Parathyroid adenoma (tissue), 2 donors: ENCODE results near the gene PCNX2.

ENCODE experiments used
- H2AFZ ChIP-seq: fragments of 300-600 bp; sonication (generic); one replicate; pipeline ENCODE4 v1.7.0; 2017; ENCODE audit warnings: antibody characterized with exemption, mild to moderate bottlenecking
- H3K27ac ChIP-seq: fragments of 300-600 bp; sonication (generic); one replicate; pipeline ENCODE4 v1.7.0; 2017
- H3K27me3 ChIP-seq: fragments of 300-600 bp; sonication (generic); one replicate; pipeline ENCODE4 v1.7.0; 2017; ENCODE audit warnings: low read length; ENCODE audit not compliant: control insufficient read depth, insufficient read depth
- H3K36me3 ChIP-seq: fragments of 300-600 bp; sonication (generic); one replicate; pipeline ENCODE4 v1.7.0; 2017; ENCODE audit warnings: low read length; ENCODE audit not compliant: control insufficient read depth, insufficient read depth
- H3K4me1 ChIP-seq: fragments of 300-600 bp; sonication (generic); one replicate; pipeline ENCODE4 v1.7.0; 2017; ENCODE audit warnings: control low read depth
- H3K4me2 ChIP-seq: fragments of 300-600 bp; sonication (generic); one replicate; pipeline ENCODE4 v1.7.0; 2017; ENCODE audit warnings: low read length
- H3K4me3 ChIP-seq: fragments of 300-600 bp; sonication (generic); one replicate; pipeline ENCODE4 v1.7.0; 2017; ENCODE audit warnings: low read depth, low read length
- H3K79me2 ChIP-seq: fragments of 300-600 bp; sonication (generic); one replicate; pipeline ENCODE4 v1.7.0; 2017; ENCODE audit warnings: control low read depth
- H3K9ac ChIP-seq: fragments of 300-600 bp; sonication (generic); one replicate; pipeline ENCODE4 v1.7.0; 2017; ENCODE audit warnings: mild to moderate bottlenecking
- H3K9me3 ChIP-seq: fragments of 300-600 bp; sonication (generic); one replicate; pipeline ENCODE4 v1.7.0; 2017; ENCODE audit warnings: low read length; ENCODE audit not compliant: control insufficient read depth
- TF ChIP-seq, protein P1 (sequence below): fragments of 300-600 bp; sonication (generic); IDR thresholded peaks from one replicate; pipeline ENCODE4 v1.7.0; 2017; ENCODE audit warnings: antibody characterized with exemption, mild to moderate bottlenecking
- donor health status: primary hyperparathyroidism.

Gene PCNX2

DNA sequence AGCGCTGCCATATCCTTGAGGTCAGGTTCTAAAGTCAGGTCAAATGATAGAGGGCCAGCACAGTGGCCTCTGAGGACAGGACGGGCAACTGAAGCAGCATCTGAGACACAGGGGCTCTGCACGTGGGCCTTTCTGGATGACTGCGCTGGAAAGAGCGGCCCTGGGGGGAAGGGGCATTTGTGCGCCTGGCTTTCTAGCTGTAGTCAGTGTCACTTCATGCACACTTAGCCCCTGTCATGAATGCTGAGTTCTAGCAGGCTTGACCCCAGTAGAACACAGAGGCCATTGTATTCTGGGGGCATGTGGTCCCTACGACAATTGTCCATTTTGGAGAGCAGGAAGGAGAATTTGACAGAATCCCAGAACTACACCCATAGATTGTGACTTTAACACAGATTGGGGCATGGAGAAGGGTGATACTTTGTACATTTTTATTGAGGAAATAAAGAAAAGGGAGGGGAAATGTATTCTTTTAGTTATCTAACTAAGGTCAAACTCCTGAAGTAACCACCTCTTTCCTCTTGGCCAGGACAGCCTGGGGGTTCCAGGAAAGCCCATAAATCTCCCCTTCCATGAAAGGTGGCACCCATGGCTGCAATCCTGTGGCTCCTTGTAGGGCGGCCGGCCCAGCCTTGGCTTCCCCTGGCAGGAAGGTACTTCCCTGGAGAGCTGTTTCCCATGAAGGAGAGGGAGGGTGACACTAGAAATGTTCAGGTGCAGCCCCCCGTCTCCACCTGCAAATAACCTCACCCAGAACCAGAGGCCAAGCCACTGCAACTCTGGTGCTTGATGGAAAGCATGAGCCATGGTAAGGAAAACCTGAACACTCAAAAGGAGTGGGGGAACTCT, 310.7 kb downstream of the PCNX2 start:
- Histone ChIP-seq H3K27me3 (no peaks in the 10 kb centered on the region), H3K9ac (no peak overlapping the region), H3K27ac (no peak overlapping the region)

DNA sequence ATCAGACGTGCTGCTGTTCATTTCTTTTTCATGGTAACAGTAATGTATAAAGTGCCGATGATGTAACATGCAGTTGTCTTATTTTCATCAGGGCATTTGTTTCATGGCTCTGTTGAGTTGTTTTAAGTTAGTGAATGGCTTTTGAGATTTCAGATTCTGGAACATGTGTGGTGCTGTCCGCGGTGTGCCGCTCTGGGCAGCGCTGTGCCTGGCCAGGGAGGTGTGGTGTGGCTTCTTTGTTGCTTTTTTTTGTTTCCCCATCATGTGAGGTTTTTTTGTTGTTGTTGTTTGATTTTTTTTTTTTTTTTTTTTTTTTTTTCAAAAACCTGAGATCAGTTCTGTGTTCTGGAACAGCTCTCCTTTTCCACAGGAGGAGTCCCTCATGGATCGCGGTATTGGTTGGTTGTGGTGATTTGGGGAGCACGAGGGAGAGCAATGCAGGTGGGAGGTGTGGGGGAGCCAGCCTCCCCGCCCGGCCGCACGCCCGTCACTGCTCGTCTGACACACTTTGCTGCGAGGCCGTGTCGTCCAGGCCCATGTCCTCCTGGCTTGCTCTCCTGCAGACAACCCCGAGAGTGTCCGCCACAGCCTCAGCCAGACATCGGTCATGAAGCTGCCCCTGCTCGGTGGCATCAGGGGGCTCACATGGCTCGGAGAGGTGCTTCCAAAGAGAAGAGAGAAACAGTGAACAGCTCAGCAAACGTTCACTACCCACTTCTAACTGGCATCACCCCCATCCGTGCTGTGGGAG, 311.5 kb downstream of the PCNX2 start:
- Histone ChIP-seq H3K4me3 (no peak overlapping the region), H2AFZ (no peak overlapping the region), H3K36me3 (no peaks in the 10 kb centered on the region), H3K27me3 (no peaks in the 10 kb centered on the region), H3K79me2 (no peaks in the 10 kb centered on the region), H3K4me1 (no peaks in the 10 kb centered on the region), H3K27ac (no peak overlapping the region), H3K9me3 (no peaks in the 10 kb centered on the region), H3K9ac (no peak overlapping the region), H3K4me2 (no peak overlapping the region)
- TF ChIP-seq, protein P1, sequence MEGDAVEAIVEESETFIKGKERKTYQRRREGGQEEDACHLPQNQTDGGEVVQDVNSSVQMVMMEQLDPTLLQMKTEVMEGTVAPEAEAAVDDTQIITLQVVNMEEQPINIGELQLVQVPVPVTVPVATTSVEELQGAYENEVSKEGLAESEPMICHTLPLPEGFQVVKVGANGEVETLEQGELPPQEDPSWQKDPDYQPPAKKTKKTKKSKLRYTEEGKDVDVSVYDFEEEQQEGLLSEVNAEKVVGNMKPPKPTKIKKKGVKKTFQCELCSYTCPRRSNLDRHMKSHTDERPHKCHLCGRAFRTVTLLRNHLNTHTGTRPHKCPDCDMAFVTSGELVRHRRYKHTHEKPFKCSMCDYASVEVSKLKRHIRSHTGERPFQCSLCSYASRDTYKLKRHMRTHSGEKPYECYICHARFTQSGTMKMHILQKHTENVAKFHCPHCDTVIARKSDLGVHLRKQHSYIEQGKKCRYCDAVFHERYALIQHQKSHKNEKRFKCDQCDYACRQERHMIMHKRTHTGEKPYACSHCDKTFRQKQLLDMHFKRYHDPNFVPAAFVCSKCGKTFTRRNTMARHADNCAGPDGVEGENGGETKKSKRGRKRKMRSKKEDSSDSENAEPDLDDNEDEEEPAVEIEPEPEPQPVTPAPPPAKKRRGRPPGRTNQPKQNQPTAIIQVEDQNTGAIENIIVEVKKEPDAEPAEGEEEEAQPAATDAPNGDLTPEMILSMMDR: no peak

More for the DNA sequence above, 310.7 kb downstream of the PCNX2 start:
- TF ChIP-seq, protein P1: no peak
- Histone ChIP-seq H3K36me3 (no peaks in the 10 kb centered on the region), H3K4me2 (no peak overlapping the region), H3K4me1 (no peaks in the 10 kb centered on the region), H3K4me3 (no peak overlapping the region), H3K79me2 (no peaks in the 10 kb centered on the region), H3K9me3 (no peaks in the 10 kb centered on the region), H2AFZ (no peak overlapping the region)

DNA sequence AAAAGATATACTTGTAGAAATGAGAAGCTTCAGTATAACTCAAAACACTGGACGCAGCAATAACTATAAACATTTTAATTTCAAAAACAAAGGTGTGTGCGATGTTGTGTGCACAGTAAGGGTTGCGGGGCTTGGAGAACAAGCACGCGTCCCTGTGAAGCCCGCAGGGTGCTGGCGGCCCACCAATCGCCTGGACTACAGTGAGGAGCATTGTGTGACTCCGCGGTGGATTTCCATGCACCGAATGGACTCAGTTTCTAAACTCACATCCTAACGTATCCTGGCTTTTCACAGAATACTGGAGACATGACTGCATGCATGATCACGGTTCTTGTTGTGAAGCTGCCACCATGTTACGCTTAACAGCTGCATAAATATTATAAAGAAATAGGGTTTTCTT, 312.1 kb downstream of the PCNX2 start:
- no peaks in the 10 kb centered on the region for H3K27me3 ChIP-seq
- no peaks in the 10 kb centered on the region for H3K9me3 ChIP-seq
- H3K27ac ChIP-seq: no peak overlapping the region
- H2AFZ ChIP-seq: no peak overlapping the region
- no peaks in the 10 kb centered on the region for H3K79me2 ChIP-seq
- no peaks in the 10 kb centered on the region for H3K36me3 ChIP-seq
- no peak overlapping the region for H3K4me2 ChIP-seq
- H3K9ac ChIP-seq: no peak overlapping the region
- no peaks in the 10 kb centered on the region for H3K4me1 ChIP-seq
- H3K4me3 ChIP-seq: no peak overlapping the region
- TF ChIP-seq, protein P1: no peak

DNA sequence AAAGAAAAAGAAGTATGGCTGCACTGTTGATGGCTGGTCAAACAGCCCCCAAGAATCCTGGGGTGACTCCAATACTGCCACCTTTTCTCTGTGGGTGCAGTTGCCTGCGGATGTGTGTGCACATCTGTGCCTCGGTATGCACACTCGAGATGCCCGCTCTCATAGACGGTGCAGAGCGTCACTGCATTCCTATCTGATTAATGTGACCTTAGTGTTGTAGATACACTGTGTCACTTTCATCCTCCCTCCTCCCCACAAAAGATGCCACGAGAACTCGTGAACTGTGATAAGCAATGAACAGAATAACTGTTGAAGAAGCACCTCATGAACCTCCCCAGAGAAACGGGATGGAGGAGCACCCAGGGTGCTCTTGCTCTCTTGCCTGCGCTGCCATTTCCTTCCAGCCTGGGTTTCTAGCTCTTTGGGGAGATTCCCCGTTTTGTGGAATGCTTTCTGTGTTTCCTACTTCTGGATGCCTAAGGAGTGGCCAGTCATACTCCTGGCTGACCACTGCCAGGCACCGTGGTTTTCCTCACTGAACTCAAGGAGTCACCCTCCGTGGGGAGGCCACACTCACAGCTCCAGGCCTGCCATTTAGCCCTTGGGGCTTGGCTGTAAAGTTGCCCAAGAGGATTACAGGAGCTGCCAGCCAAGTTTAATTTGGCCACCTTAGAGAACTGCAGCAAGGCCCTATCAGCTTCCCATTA, 313.1 kb downstream of the PCNX2 start:
- TF ChIP-seq, protein P1: no peak
- Histone ChIP-seq H3K9ac (no peak overlapping the region), H3K4me1 (no peaks in the 10 kb centered on the region), H3K36me3 (no peaks in the 10 kb centered on the region), H2AFZ (no peak overlapping the region), H3K4me3 (no peak overlapping the region), H3K27ac (no peak overlapping the region), H3K27me3 (no peaks in the 10 kb centered on the region), H3K4me2 (no peak overlapping the region), H3K9me3 (no peaks in the 10 kb centered on the region), H3K79me2 (no peaks in the 10 kb centered on the region)
